HEK293 (cell line): ENCODE results near the gene TTC39C.

Source experiments
- ZBTB20 ChIP-seq: fragments of 450-650 bp; formaldehyde crosslinking; IDR thresholded peaks from 2 replicates; pipeline ENCODE4 v1.5.1; 2016; ENCODE audit warnings: missing biosample characterization, missing genetic modification characterization
- ZBTB7A ChIP-seq: fragments of 450-650 bp; formaldehyde crosslinking; IDR thresholded peaks from 2 replicates; pipeline ENCODE4 v1.5.1; 2016; ENCODE audit warnings: low read depth, missing biosample characterization, missing genetic modification characterization
- ZFHX2 ChIP-seq: fragments of 450-650 bp; formaldehyde crosslinking; conservative IDR thresholded peaks from 2 replicates; pipeline ENCODE4 v1.5.1; 2016; ENCODE audit warnings: missing biosample characterization, missing genetic modification characterization
- ZFP37 ChIP-seq: fragments of 450-650 bp; formaldehyde crosslinking; IDR thresholded peaks from 2 replicates; pipeline ENCODE4 v1.5.1; 2016; ENCODE audit warnings: missing biosample characterization, missing genetic modification characterization
- ZNF623 ChIP-seq: fragments of 450-650 bp; formaldehyde crosslinking; IDR thresholded peaks from 2 replicates; pipeline ENCODE4 v1.5.1; 2016; ENCODE audit warnings: missing biosample characterization, missing genetic modification characterization
- ZNF747 ChIP-seq: fragments of 450-650 bp; formaldehyde crosslinking; IDR thresholded peaks from 2 replicates; pipeline ENCODE4 v1.5.1; 2016; ENCODE audit warnings: missing biosample characterization, missing genetic modification characterization
- ZNF785 ChIP-seq: fragments of 450-650 bp; formaldehyde crosslinking; IDR thresholded peaks from 2 replicates; pipeline ENCODE4 v1.5.1; 2016; ENCODE audit warnings: missing biosample characterization, missing genetic modification characterization
- TF ChIP-seq, protein P1 (sequence below): fragments of 450-650 bp; formaldehyde crosslinking; IDR thresholded peaks from 2 replicates; pipeline ENCODE4 v1.5.1; 2016; ENCODE audit warnings: missing biosample characterization, missing genetic modification characterization
- TF ChIP-seq, protein P2 (sequence below): fragments of 450-650 bp; formaldehyde crosslinking; IDR thresholded peaks from 2 replicates; pipeline ENCODE4 v1.5.1; 2016; ENCODE audit warnings: missing biosample characterization, missing genetic modification characterization
- TF ChIP-seq, protein P3 (sequence below): fragments of 450-650 bp; formaldehyde crosslinking; IDR thresholded peaks from 2 replicates; pipeline ENCODE4 v1.5.1; 2016; ENCODE audit warnings: missing biosample characterization, missing genetic modification characterization
- TF ChIP-seq, protein P4 (sequence below): fragments of 450-650 bp; formaldehyde crosslinking; optimal IDR thresholded peaks from 2 replicates; pipeline ENCODE3; 2016; ENCODE audit warnings: missing biosample characterization, mild to moderate bottlenecking, missing genetic modification characterization
- TF ChIP-seq, protein P5 (sequence below): sonication (generic); formaldehyde crosslinking; IDR thresholded peaks from 2 replicates; pipeline ENCODE4 v1.8.1; 2022; ENCODE audit warnings: mild to moderate bottlenecking, moderate library complexity, missing genetic modification reagents
- TF ChIP-seq, protein P6 (sequence below): fragments of 450-650 bp; formaldehyde crosslinking; IDR thresholded peaks from 2 replicates; pipeline ENCODE4 v1.5.1; 2016; ENCODE audit warnings: missing biosample characterization, missing genetic modification characterization

DNA sequence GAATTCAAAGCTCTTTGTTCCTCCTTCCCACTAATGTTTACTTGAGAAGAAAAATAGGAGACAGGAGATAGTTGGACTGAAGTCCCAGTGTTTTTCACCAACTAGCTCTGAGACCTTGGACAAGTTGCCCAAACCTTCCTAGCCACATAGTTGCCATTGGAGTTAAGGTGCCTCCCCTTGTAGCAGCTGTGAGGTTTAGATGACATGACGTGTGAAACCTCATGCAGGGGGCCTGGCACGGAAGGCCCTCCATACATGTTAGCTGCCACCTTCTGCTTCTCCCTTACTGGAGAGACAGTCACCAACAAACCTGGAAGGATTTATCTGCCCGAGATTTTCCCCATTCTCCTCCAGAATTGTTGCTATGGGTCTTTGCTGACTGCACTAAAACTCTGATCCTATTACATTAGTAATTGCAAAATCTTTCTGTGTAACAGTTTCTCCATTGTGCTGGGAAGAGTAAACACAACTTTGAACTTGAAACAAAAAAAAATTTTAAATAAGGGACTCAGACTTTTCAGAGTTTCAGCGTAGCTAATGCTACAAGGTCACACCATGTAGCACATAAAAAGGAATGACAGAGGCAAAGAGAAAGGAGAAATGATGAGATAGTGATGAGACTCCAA is 100.5 kb downstream of the TTC39C start:
- no peak for TF ChIP-seq ZNF747 (tag by site-specific recombination)
- TF ChIP-seq, protein P1, sequence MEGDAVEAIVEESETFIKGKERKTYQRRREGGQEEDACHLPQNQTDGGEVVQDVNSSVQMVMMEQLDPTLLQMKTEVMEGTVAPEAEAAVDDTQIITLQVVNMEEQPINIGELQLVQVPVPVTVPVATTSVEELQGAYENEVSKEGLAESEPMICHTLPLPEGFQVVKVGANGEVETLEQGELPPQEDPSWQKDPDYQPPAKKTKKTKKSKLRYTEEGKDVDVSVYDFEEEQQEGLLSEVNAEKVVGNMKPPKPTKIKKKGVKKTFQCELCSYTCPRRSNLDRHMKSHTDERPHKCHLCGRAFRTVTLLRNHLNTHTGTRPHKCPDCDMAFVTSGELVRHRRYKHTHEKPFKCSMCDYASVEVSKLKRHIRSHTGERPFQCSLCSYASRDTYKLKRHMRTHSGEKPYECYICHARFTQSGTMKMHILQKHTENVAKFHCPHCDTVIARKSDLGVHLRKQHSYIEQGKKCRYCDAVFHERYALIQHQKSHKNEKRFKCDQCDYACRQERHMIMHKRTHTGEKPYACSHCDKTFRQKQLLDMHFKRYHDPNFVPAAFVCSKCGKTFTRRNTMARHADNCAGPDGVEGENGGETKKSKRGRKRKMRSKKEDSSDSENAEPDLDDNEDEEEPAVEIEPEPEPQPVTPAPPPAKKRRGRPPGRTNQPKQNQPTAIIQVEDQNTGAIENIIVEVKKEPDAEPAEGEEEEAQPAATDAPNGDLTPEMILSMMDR (tag by site-specific recombination) = no peak
- TF ChIP-seq ZNF785 (tag by site-specific recombination) = no peak
- TF ChIP-seq, protein P2, sequence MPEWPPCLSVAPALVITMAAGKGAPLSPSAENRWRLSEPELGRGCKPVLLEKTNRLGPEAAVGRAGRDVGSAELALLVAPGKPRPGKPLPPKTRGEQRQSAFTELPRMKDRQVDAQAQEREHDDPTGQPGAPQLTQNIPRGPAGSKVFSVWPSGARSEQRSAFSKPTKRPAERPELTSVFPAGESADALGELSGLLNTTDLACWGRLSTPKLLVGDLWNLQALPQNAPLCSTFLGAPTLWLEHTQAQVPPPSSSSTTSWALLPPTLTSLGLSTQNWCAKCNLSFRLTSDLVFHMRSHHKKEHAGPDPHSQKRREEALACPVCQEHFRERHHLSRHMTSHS (tag by site-specific recombination) = no peak
- TF ChIP-seq ZBTB7A (tag by site-specific recombination) = no peak
- TF ChIP-seq, protein P3, sequence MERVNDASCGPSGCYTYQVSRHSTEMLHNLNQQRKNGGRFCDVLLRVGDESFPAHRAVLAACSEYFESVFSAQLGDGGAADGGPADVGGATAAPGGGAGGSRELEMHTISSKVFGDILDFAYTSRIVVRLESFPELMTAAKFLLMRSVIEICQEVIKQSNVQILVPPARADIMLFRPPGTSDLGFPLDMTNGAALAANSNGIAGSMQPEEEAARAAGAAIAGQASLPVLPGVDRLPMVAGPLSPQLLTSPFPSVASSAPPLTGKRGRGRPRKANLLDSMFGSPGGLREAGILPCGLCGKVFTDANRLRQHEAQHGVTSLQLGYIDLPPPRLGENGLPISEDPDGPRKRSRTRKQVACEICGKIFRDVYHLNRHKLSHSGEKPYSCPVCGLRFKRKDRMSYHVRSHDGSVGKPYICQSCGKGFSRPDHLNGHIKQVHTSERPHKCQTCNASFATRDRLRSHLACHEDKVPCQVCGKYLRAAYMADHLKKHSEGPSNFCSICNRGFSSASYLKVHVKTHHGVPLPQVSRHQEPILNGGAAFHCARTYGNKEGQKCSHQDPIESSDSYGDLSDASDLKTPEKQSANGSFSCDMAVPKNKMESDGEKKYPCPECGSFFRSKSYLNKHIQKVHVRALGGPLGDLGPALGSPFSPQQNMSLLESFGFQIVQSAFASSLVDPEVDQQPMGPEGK (tag by site-specific recombination) = no peak
- TF ChIP-seq, protein P4, sequence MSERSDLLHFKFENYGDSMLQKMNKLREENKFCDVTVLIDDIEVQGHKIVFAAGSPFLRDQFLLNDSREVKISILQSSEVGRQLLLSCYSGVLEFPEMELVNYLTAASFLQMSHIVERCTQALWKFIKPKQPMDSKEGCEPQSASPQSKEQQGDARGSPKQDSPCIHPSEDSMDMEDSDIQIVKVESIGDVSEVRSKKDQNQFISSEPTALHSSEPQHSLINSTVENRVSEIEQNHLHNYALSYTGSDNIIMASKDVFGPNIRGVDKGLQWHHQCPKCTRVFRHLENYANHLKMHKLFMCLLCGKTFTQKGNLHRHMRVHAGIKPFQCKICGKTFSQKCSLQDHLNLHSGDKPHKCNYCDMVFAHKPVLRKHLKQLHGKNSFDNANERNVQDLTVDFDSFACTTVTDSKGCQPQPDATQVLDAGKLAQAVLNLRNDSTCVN (tag by site-specific recombination) = no peak
- TF ChIP-seq, protein P5, sequence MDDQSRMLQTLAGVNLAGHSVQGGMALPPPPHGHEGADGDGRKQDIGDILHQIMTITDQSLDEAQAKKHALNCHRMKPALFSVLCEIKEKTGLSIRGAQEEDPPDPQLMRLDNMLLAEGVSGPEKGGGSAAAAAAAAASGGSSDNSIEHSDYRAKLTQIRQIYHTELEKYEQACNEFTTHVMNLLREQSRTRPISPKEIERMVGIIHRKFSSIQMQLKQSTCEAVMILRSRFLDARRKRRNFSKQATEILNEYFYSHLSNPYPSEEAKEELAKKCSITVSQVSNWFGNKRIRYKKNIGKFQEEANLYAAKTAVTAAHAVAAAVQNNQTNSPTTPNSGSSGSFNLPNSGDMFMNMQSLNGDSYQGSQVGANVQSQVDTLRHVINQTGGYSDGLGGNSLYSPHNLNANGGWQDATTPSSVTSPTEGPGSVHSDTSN = no peak
- TF ChIP-seq, protein P6, sequence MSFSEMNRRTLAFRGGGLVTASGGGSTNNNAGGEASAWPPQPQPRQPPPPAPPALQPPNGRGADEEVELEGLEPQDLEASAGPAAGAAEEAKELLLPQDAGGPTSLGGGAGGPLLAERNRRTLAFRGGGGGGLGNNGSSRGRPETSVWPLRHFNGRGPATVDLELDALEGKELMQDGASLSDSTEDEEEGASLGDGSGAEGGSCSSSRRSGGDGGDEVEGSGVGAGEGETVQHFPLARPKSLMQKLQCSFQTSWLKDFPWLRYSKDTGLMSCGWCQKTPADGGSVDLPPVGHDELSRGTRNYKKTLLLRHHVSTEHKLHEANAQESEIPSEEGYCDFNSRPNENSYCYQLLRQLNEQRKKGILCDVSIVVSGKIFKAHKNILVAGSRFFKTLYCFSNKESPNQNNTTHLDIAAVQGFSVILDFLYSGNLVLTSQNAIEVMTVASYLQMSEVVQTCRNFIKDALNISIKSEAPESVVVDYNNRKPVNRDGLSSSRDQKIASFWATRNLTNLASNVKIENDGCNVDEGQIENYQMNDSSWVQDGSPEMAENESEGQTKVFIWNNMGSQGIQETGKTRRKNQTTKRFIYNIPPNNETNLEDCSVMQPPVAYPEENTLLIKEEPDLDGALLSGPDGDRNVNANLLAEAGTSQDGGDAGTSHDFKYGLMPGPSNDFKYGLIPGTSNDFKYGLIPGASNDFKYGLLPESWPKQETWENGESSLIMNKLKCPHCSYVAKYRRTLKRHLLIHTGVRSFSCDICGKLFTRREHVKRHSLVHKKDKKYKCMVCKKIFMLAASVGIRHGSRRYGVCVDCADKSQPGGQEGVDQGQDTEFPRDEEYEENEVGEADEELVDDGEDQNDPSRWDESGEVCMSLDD (tag by site-specific recombination) = no peak
- no peak for TF ChIP-seq ZBTB20 (tag by site-specific recombination)
- TF ChIP-seq ZNF623 (tag by site-specific recombination) = no peak
- no peak for TF ChIP-seq ZFP37 (tag by site-specific recombination)
- no peak for TF ChIP-seq ZFHX2 (tag by site-specific recombination)
